HG03378 (cell line): ENCODE results near the gene RAB23.

Experiments
- ATAC-seq: cut with Tn5 transposase; IDR thresholded peaks from one replicate; pipeline ENCODE4 v1.9.1; 2021; ENCODE audit warnings: mild to moderate bottlenecking, moderate library complexity; ENCODE audit not compliant: unreplicated experiment

RAB23 gene

DNA sequence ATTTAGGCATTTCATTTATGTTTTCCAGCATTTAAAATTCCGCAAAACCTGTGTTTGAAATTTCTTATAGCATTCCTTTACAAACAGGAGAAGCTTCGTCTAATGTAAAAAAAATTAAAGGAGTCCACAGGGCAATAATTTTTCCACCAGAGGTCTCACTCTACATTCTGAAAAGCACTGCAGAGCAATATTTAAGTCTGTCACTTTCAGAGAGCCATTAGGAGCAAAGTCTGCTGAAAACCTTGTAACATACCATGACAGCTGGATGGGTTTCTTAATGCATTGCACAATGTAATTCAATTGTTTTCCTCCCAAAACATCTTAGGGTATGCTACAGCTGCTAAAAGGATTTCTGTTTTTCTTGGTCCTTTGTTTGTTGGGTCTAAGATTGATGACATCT, 32.0 kb downstream of the RAB23 start:
- no peak for ATAC-seq

DNA sequence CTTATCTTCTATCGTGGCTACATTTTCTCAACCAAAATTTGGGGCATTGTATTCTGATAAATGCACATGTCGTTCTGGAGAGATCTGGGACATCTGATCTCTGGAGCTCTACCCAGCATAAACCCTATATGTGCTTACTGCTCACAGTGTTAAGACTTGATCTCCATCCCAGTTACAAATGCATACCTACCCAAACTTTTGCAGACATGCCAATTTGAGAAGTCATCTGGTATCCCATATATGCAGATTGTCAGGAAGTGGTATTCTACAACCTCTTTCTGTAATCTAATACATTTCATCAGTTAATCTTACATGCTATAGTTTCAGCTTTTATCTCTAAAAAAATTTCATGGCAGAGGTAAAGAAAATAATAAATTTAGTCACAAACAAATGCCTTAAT, 38.8 kb downstream of the RAB23 start:
- no peak for ATAC-seq

DNA sequence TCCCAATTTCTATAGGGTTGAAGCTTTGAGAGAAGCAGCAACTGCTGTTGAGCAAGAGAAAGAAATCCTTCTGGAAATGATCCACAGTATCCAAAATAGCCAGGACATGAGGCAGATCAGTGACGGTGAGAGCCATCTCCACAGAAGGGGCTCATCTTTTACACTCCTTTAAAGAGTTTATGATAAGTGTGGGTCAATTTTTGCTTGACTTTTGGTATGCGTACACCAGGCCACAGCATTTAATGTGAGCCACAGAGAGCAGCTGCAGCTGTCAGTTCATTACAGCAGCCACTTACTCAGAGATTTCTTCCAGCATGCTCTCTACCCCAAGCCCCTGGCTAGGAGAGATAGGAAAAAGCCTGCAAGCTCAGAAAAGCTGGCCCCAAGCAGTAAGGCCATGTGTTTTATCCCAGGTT, 40.1 kb downstream of the RAB23 start:
- no peak for ATAC-seq

DNA sequence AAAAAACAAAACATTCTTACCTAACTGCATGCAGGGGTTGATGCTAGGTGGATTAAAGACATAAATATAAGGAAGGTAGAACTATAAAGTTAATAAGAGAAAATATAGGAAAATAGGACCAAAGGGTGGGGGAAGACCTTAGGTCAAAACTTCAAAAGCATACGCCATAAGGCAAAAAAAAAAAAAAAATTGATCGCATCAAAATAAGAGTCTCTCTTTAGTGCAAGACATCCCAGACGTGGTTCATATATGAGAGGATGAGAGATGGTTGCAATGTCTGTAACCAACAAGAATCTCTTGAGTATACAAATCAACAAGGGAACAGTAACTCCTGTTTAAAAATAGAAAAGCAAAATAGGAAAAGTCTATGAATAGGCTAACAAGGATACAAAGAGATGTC, 41.5 kb downstream of the RAB23 start:
- ATAC-seq, result no peak

DNA sequence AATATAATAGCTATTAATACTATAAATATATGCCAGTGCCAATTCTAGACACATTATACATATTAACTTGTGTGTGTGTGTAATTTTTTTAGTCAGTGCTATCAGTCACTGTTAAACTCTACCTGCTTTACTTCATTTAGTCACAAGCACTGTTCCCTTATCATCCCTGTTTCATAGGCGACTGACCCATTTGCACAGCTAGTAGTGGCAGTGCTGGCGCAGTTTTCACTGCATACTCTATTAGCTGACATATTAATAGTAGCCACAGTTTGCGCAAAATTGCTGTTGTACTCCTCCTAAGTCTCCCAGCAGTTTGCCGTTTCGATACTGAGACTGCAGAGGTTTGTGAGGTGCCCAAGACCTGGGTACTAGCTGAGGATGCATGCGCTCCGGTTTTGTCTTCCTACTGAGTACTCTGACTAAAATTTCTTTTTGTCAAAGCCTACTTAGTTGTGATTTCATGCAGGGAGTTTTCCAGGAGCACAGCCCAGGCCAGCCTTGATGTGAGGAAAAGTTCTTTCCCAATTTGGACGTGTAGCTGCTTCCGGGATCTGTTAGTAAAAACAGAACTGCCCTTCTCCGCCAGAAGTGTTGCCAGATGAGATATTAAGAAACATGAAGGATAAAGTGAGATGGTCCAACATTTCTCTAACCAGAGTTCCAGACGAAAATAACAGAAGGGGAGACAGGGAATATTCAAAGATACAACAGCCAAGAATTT, 44.4 kb downstream of the RAB23 start:
- no peak for ATAC-seq

DNA sequence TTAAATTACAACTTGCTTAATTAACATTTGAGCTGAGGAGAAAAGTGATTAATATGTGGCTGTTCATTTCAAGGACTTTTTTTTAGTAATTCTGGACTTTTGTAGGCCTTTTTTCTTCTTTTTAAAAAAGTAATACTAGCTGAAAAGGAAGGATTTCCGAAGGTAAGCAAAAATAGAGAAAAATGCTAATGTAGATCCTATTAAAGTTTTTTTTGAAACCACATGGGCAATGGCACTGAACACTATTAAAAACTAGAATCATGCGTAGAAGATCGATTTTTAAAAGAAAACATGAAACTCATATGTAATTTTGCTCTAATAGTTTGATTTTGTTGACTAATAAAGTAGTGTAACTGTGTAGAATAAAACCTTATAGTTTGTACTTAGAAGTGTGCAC, 47.6 kb downstream of the RAB23 start:
- ATAC-seq, result no peak

DNA sequence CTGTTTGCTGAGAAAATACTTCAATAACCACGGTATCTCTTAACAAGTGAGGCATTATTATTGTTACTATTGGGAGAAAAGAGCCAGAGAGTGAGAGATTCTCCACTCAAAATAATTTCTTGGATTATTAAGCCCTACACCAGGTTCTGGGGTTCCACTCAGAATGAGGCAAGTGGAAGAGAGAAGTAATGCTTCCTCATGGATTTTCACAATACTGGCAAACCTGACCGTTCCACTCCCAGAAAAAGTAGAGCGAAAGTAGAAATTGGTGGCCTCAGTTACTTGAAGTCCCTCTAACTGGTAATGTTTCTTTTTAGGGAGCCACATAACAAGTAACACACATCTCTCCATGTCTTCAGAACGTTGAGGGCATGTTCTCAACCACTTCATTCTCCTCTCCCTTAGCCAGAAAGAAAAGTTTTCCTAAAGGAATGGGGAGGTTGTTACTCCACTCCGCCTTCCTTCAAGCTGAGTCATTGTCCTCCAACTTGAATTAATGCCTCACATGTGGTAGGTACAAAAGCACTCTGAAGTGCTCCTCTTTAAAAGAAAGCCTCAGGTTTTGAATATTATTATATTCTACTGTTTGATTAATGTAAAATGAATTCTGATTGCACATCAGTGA, 48.1 kb downstream of the RAB23 start:
- no peak for ATAC-seq

DNA sequence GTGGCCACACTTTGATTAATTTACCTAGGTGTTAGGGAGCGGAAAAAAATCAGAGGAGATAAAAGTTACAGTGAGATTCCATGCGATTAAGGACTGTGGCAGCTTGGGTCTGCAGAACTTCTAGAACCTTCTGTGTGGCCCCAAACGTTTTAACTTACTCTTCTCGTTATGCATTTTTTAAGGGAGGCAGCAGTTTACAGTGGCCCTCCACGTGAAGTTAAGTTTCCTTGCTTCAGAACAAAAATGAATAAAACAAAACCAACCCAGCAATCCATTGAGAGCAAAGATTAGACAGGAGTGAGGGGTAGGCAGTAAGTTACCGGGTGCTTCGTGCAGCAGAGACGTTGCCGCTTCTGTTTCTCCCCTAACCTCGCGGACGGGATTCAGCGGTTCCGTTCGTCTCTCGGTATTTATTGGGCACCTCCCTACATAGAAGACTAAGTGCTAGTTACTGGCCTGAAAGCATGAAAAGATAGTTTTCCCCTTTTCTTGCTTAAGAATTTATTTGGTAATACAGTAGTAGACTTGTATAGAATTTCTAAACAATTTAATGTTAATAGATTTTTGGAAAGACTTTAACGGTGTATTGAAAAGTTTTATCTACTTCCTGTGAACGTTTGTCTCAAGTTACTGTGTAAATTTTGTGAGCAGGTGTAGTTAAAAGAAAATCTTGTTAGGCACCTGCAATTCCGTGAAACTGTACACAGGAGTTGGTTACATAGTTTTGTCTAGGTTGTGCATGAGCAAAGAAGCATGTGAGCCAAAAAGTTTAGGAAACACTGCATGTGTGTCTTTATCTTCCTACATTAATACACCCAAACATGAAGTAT, 48.8 kb downstream of the RAB23 start:
- no peak for ATAC-seq

DNA sequence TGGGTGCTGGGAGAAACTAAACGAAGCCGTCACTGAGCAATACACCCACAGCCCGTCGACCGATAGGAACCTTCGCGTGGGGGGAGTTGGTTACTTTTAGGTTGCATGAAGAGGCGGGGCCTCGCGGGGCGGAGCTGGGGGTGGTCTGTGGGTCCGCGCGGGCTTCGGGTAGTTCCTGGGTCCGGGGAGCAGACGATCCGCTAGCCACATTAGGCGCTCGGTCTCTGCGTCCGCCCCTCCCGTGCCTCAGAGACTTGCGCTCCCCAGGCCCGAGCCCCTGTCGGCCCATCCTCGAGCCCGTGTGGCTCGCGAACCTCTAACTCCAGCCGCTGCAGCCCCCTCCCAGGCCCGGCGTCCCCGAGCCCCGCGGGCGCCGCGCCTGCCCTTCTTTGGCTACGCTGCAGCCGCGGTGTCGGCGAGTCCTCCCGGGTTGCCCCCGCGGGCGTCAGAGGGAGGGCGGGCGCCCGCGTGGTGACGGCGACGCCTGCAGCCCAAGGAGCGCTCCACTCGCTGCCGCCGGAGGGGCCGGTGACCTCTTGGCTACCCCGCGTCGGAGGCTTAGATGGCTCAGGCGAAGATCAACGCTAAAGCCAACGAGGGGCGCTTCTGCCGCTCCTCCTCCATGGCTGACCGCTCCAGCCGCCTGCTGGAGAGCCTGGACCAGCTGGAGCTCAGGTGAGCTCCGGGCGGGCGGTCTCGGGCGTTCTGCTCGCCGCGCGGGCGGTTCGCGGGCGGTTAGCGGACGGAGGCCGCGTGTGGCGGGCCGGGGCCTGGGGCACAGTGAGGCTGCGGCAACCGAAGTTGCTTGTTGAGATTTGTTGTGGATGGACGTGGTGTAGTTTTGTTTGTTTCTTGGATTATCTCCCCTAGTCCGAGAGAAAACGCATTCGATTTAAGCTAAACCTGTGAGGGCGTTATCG, 49.7 kb downstream of the RAB23 start, which contains the start of gene BAG2:
BAG2 (plus strand) TSS at position 191 of the 920 bp plus-strand sequence; CDS start at position 563, 372 bp downstream.
- ATAC-seq, result peak; percentile 82

DNA sequence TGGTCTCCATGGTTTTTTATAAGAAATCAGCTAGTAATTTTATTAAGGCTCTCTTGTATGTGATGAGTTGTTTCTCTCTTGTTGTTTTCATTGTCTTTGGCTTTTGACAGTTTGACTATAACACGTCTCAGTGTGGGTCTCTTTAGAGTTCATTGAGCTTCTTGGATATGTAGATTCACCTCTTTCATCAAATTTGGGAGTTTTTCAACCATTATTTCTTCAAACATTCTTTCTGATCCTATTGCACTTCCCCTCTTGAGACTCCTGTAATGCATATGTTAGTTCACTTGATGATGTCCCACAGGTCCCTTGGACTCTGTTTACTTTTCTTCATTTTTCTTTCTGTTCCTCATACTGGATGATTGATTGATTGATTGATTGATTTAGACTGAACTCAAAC, 57.0 kb downstream of the RAB23 start:
- no peak for ATAC-seq

DNA sequence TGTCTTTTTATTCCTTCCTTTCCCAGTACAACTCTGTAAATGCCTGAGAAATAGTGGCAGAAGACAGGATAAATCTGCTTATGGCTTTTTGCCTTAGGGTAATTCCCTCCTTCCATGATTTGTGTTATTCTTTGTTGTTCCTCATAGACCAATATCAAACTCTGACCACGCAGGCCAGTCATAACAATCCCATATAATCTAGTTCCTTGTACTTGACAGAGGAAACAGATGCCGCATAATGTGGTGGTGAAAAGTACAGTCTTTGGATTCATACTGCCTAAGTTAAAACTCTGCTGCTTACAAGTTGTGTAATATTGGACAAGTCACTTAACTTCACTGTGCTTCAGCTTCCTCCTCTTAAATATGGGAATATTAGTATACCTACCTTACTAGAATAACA, 58.2 kb downstream of the RAB23 start:
- ATAC-seq, result no peak

DNA sequence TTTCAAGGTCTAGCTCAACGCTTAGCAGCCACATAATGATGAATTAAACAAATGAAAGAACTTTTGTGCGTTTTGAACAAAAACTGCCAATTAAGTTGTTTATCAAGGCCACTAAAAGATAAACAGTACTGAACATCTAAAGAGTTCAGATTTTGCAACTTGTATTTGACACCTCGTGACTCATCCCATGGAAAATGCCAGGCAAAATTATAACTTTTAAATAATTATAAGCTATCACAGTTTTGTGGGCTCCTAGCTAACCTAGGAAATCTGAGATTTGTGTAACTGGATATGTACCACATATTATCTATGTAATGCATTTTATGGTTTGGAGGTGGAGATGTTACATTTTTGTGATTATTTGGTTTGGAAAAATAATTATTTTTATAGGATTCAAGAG, 59.6 kb downstream of the RAB23 start:
- no peak for ATAC-seq

DNA sequence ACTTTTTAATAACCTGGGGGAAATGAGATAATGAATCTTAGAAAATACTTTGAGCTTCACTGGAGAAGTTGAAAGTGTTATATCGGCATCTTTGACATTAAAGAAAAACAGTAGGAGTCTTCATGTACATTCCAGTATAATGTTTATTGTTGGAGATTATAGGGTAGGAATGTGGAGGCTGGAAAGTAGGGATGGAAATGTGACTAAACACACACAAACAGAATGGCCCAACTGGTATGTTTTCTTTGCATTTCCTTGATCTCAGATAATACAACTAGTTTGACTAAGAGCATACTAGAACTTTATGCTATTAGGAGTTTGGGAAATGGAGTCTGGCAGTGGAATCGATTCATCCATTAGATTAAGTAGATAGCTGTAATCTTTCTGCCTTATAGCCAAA, 60.1 kb downstream of the RAB23 start:
- no peak for ATAC-seq

DNA sequence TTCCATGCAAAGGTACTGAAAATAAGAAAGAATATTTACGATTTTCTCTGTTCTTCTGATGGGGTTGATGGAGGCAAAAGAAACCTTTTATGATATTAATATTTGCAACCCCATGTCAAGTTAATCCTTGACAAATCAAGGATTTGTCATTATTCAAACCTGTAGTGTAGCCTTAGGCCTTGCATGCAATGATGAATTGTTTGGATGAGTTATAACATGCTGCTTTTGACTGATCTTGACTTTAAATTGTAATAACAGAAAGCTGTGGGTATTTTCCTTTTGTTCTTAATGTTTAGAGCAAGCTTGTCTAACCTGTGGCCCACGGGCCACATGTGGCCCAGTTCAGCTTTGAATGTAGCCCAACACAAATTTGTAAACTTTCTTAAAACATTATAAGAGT, 63.0 kb downstream of the RAB23 start:
- ATAC-seq, result no peak

DNA sequence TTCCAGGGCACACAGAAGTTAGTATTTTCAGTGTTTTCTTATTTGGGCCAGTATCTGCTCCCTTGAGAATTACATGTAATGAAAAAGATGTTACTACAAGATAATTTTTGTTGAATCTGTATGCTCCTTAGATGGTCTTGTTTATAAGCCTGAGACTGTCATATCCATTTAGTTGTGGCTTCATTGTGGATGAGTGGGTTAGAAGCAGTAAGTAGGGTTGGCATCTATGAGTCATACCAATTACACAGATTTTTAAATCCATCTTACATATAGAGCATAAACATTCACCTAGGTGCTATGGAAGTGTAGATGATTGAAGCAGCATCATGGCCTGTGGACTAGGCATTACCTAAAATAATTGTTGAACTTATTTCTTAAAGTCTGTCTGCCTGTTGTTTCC, 63.4 kb downstream of the RAB23 start:
- ATAC-seq, result no peak

DNA sequence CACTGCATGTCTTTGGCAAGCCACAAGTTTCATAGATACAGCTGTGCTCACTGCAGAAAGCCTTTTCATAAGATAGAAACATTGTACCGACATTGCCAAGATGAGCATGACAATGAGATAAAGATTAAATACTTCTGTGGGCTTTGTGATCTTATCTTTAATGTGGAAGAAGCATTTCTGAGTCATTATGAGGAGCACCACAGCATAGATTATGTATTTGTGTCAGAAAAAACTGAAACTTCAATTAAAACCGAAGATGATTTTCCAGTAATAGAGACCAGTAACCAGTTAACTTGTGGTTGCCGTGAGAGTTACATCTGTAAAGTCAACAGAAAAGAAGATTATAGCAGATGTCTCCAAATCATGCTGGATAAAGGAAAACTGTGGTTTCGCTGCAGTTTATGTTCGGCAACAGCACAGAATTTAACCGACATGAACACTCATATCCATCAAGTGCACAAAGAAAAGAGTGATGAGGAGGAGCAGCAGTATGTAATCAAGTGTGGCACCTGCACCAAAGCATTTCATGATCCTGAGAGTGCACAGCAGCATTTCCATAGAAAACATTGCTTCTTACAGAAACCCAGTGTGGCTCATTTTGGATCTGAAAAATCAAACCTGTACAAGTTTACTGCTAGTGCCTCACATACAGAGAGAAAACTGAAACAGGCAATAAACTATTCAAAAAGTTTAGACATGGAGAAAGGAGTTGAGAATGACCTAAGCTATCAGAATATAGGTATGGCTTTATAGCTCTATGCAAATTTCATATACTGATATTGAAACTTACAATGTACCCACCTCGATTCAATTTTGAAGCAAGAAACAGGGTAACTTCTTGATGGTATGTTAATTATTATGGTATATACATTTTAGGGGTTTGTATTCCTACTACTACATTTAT, 73.9 kb downstream of the RAB23 start:
- no peak for ATAC-seq

DNA sequence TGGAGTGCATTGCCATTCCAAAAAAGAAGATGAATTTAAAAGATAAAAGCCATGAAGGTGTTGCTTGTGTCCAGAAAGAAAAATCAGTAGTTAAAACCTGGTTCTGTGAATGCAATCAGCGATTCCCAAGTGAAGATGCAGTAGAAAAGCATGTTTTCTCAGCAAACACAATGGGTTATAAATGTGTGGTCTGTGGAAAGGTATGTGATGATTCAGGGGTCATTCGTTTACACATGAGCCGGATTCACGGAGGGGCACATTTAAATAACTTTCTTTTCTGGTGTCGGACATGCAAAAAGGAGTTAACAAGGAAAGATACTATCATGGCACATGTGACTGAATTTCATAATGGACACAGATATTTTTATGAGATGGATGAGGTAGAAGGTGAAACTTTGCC, 74.7 kb downstream of the RAB23 start:
- no peak for ATAC-seq

DNA sequence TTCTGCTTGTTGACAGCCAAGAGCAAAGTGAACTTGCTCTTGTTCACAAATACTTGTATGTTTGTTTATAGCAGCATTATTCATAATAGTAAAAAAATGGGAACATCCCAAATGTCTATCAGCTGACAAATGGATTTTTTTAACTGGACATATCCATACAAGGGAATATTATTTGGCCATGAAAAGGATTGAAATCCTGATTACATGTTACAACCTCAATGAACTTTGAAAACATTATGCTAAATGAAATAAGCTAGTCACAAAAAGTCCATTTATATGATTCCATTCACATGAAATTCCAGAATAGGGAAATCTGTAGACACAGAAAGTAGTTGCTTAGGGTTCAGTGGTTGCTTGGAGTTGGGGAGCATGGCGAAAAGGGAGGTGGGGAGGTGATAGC, 78.4 kb downstream of the RAB23 start:
- ATAC-seq, result no peak

DNA sequence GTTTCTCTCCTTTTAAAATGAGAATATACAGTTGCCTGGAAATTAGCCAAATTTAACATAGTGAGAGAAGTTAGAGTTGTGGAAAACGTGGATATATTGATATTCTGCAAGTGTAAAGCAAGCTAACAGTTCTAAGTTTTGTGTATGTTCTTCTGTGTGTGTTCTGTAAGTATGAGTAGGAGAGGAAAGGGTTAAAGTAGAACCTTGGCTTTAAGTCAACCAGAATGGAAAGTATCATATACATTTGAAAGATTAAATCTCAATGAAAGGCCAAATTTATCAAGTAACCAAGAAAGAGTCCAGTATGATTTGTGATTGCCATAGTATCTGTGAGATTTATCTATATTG, 80.0 kb downstream of the RAB23 start:
- no peak for ATAC-seq
